Stimulated activated CD8-positive, alpha-beta memory T cell treated with anti-CD3 and anti-CD28 coated beads, Interleukin-12 subunit alpha, Interleukin-12 subunit beta, amount 100 ng/mL, for 1 hour (primary cell): ENCODE measurements around the gene TRPV5.

ENCODE experiments used
- DNase-seq: peaks from one replicate; pipeline ENCODE4 v3.0.0-alpha.2; 2020; ENCODE audit warnings: low read depth

Gene TRPV5

GRCh38 chr7:142870566-142871259 is 62.8 kb downstream of the TRPV5 start:
- DNase-seq = no peak

DNA sequence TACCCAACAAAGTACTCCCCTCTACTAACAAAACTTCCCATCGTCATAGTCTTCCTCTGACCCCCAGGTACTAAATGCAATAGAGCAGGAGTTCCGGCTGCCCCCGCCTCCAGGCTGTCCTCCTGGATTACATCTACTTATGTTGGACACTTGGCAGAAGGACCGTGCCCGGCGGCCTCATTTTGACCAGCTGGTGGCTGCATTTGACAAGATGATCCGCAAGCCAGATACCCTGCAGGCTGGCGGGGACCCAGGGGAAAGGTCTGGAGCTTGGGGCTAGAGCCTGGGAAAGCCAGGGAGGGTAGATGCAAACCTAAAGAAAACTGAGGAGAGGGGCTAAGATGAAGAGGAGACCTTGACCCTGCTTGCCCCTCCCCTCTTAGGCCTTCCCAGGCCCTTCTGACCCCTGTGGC is 63.4 kb downstream of the TRPV5 start:
- no peak for DNase-seq

GRCh38 chr7:142869434-142869833 is 64.1 kb downstream of the TRPV5 start:
- DNase-seq = no peak

- no peak for DNase-seq
These were observed 64.5 kb downstream of the TRPV5 start for GRCh38 chr7:142868986-142869415.

DNA sequence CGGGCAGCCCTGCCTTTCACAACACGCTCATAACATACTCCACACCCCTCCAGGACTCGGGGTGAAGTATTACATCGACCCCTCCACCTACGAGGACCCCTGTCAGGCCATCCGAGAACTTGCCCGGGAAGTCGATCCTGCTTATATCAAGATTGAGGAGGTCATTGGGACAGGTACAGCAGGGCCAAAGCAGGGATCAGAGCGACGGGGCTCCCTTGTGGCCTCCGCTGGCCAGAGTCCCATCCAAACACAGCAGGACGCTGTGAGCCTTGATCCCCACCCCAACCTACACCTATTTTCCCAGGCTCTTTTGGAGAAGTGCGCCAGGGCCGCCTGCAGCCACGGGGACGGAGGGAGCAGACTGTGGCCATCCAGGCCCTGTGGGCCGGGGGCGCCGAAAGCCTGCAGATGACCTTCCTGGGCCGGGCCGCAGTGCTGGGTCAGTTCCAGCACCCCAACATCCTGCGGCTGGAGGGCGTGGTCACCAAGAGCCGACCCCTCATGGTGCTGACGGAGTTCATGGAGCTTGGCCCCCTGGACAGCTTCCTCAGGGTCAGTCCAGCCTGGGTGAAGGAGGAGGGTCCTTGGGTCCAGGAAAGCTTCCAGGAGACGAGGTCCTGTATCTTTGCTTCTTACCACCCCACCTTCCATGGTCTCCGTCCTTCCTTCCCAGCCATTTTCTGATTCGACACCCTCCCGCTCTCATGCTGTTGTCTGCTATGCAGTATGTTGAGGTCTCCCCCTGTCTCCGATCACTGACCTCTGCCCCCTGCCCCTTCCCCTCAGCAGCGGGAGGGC is 65.2 kb downstream of the TRPV5 start:
- DNase-seq = no peak

DNA sequence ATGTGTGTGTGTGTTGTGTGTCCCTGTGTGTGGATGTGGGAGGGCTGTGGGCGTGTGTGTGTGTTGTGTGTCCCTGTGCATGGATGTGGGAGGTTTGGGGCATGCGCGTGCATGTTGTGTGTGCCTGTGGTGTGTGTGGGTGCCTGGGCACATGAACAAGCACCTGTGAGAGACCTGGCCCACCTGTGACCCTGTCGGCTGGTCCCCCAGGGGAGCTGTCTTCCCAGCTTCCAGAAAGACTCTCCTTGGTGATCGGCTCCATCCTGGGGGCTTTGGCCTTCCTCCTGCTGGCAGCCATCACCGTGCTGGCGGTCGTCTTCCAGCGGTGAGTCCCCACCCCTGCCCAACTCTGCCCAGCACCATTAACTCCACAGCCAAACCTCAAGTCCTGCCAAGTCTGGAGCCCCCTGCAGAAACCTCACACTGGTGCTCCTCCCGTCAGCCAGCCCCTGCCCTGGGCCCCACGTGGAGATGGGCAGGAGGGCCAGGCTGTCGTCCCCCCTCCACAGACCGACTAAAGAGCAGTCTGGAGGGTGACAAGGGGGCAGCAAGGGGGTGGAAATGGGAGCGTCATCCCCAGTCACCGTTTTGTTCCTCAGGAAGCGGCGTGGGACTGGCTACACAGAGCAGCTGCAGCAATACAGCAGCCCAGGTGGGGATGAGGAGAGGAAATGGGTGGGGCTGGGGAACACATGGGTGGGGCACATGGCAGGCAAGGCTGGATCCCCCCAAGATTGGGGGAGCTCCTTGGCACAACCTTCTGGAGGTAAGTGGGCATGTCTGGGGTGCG is 66.0 kb downstream of the TRPV5 start:
- no peak for DNase-seq

DNA sequence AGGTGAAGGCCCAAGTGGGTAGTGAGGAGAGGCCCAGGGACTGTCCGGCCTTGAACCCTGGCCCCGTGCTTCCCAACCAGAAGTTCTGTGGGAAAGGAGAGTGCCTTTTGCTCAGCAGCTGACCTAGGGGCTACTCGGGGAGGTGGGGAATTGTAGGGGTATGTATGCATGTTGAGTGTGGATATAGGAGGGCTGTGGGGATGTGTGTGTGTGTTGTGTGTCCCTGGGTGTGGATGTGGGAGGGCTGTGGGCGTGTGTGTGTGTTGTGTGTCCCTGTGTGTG is 66.5 kb downstream of the TRPV5 start:
- no peak for DNase-seq

DNA sequence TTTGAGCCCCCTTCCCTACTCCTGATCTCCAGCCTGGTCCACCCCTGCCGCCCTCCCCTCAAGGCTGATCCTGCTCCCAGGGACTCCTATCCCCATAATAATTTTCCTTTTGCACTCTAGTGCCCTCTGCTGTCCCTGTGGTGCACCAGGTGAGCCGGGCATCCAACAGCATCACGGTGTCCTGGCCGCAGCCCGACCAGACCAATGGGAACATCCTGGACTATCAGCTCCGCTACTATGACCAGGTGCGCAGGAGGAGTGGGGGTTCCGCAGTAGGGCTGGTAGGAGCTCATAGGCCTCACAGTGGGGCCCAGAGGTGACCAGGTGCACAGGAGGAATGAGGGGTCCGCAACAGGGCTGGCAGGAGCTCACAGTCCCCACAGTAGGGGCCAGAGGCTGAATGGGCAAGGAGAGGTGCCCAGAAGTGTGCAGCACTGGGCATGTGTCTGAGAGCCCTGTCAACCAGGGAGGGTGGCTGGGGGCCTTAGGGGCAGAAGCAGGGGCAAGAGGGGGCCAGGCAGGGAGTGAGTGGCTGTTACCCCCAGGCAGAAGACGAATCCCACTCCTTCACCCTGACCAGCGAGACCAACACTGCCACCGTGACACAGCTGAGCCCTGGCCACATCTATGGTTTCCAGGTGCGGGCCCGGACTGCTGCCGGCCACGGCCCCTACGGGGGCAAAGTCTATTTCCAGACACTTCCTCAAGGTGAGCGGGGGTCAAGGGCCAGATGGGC is 67.0 kb downstream of the TRPV5 start:
- DNase-seq = no peak

- DNase-seq = no peak
These were observed 67.8 kb downstream of the TRPV5 start for GRCh38 chr7:142865766-142866165.

DNA sequence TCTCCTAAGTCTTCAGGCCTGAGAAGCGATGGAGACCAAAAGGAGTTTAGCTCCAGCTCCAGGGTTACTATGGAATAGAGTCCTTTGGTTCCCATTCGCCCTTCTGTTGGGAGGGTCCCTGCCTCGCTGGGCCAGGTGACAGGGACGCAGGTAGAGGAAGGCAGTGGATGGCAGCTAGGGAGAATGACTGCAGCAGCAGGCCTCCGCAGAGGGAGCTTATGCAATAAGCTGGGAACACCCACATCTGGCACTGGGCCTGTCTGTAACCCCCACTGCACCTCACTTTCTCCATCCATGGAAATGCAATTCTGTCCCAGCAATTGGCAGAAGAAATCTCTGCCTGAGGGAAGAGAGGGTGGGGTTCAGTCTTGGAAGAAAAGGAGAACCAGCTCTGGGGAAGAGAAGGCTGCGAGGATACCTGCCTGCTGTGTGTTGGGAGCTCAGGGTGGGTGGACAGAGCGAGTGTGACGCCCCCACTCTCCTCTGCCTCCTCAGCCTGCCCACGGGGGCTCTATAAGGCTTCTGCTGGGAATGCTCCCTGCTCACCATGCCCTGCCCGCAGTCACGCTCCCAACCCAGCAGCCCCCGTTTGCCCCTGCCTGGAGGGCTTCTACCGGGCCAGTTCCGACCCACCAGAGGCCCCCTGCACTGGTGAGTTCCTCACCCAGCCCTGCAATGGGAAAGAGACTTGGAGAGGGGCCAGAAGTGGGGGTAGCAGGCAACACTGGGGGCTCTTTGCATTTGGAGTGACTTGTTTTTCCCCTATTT is 68.4 kb downstream of the TRPV5 start:
- DNase-seq = no peak

GRCh38 chr7:142863891-142864685 is 69.5 kb downstream of the TRPV5 start:
- DNase-seq = no peak

DNA sequence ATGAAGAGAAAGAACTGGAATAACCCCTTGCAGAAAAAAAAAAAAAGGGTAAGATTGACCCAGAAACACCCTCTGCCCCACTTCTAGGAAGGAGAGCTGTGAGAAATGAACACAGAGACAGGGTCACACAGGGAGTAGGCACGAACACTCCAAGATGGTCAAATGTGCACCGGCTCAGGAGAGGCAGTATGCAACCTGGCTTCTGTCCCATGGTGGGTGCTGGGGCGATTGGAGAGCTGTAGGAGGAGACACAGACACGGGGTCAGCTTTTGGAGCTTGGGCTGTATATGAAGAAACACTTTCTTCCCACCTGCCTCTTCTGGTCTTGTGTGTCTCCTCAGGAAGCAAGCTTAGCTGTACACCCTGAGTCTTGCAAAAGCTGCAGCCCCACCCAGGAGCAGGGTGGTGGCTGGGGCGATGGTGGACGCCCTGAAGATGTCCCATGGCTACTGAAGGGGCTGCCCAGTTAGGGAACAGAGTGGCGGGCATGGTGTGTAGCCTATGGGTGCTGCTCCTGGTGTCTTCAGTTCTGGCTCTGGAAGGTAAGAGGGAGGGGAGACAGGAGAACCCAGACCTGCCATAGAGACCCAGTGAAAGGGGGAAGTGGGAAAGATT is 70.7 kb downstream of the TRPV5 start:
- DNase-seq = no peak

DNA sequence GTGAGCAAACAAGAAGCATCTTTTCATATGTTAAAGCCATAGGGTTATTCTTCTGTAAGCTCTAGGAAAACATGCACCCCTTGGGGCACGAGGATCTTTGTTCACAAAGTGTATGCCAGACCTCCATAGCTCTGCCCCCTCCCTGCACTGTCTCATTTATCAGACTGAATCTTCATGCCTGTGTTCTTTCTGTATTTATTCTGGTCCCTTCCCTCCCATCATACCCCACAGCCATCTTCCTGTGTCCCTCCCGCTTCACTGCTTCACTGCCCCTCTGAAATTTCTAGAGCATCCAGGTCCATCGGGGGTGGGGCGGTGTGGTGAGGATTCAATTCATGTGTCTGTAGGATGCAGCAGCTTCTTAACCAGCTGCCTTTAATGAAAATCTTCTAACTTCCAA is 71.2 kb downstream of the TRPV5 start:
- DNase-seq = no peak

DNA sequence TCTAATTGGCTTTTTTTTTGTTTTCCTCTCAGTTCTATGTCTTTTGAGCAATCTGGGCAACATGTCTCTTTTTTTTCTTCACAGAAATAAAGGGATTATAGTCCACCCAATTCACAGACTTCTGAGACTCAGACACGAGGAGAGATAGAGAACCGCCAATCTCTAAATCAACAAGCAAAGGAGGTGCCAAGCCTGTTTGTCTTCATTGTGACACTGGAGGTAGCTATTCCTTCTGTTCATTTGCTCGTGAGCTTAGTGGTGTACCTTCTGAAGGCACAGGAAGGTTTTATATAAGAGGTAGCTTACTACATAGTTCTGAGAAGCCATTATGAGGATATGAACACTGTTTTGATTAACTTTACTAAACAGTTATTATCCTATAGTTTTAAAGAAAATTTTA is 72.6 kb downstream of the TRPV5 start:
- DNase-seq = no peak

GRCh38 chr7:142859829-142860228 is 73.7 kb downstream of the TRPV5 start:
- no peak for DNase-seq

DNA sequence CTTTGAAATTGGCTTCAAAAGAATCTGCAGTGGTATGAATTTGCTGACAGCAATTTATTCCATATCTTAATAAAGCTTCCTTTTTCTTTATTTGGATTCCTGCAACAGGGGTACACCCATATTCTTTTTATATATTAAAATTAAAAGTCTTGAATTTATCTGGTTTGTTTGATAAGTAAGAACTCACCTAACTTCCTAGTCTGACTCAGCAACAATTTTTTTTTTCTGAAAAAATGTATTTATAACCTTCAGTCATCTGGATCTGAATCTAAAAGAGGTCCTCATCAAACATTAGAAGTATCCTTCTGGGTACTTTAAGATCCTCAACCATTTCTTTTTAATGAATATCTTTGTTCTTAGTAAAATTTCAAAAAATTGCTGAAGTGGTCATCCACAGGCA is 74.1 kb downstream of the TRPV5 start:
- no peak for DNase-seq
